GM19035 (cell line): ENCODE data around the gene CHMP4A.
A peak's percentile ranks its signal among the peaks of the same experiment; 100 is the strongest.

Experiments
- ATAC-seq: cut with Tn5 transposase; IDR thresholded peaks from one replicate; pipeline ENCODE4 v1.9.1; 2021; ENCODE audit not compliant: unreplicated experiment

The CHMP4A gene, protein sequence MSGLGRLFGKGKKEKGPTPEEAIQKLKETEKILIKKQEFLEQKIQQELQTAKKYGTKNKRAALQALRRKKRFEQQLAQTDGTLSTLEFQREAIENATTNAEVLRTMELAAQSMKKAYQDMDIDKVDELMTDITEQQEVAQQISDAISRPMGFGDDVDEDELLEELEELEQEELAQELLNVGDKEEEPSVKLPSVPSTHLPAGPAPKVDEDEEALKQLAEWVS

DNA sequence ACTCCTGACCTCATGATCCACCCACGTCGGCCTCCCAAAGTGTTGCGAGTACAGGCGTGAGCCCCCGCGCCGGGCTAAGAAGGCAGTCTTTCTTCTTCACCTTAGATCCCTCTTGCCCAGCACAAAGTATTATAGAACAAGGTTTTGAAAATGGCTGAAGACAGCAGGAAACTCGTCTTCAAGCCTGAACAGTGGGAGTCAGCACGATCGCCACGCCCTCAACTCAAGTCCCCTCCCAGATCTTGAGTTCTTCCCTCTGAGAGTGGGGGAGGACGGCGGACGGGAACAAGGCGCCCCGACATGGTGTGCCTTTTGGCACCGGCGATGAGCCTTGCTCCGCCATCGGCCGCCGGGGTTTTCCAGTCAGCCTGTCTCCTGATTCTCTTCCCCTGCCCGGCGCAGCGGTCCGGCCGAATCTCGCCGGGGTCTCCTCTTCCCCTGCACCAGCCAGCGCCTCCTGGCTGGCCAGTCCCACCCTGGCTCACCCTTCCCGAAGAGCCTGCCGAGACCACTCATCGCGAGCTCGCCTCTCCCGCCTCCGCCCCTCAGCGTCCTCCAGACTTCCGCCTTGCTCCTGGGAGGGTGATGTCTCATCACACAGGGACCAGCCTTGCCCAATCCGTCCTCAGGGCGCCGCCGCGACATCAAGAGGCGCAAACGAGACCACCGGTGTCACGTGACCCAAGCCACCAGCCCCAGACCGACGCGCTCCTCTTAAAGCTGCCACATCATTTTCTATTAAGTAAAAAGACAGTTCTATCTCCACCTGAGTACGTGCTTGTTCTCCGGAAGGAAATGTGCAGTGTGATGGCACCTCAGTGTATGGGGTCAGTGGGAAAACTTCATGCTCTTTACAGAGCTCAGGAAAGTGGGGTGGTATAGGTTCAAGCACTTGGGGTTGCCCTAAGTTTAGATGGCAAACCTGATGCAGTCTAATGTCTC lies at the start of gene CHMP4A:
TSS of gene CHMP4A (minus strand) at position 565 of the 942 bp plus-strand sequence. CDS start at position 516, 49 bp downstream.
- peak; percentile 74 for ATAC-seq

DNA sequence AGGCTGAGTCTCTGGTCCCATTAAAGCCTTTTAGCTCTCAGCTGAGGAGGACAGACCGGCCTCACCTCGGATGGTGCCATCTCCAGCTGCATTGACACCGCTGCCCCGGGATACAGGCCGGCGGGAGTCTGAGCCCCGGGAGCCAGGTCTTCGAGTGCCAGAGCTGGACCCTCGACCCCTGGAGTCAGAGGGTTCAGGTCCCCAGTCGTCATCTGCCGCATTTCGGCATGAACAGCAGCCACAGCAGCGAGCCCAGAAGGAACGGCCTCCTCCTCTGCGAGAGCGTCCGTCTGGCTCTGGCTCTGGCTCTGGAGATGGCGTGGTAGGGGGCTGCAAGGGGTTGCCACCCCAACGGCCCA lies 48.7 kb upstream of the CHMP4A start:
- ATAC-seq = no peak

DNA sequence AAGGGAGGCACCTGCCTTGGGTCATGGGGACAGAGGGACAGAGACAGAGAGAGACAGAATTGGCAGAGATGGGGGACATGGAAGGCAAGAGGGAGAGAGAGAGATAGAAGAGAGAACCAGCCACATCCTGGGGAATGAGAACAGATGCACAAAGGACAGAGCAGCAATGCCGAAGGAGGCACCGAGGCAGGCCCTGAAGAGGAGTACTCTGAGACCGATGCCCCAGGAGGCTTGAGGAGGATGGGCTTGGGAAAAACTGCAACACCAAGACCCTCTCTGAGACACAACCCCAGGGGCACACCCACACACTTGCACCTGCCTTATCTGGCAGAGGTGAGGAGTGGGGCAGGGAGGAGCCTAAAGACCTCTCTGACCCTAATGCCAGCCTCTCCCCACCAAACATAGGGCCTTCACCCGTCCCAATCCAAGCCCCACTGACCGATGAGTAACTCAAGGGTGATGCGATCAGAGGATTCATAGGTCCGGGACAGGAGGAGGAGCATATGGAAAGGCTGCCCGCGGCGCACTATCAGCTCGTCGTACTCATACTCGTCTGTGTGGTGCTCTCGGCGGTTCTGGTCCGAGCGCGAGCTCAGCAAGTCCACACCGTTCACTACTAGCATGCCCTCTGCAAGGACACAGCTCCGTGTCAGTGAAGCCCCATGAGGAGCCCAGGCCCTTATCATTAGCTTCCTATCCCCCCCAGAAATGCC lies 48.1 kb upstream of the CHMP4A start:
- ATAC-seq = no peak

DNA sequence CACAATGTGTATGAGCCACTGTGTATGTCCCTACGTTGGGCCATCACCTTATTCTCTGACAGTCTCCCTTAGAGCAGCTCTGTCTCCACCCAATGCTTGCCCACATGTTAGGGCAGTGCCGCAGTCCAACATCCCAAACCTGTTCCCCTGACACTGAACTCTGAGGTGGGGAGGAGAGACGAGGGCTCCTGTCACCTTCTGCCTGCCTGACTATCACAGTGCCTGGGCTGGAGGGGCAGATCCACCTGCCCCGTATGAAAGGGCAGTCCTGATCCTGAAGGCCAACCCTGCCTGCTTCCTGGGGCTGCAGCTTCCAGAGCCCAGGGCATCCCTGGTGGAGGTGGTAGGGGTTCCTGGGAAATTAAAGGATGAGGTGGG lies 47.5 kb upstream of the CHMP4A start:
- ATAC-seq = no peak

DNA sequence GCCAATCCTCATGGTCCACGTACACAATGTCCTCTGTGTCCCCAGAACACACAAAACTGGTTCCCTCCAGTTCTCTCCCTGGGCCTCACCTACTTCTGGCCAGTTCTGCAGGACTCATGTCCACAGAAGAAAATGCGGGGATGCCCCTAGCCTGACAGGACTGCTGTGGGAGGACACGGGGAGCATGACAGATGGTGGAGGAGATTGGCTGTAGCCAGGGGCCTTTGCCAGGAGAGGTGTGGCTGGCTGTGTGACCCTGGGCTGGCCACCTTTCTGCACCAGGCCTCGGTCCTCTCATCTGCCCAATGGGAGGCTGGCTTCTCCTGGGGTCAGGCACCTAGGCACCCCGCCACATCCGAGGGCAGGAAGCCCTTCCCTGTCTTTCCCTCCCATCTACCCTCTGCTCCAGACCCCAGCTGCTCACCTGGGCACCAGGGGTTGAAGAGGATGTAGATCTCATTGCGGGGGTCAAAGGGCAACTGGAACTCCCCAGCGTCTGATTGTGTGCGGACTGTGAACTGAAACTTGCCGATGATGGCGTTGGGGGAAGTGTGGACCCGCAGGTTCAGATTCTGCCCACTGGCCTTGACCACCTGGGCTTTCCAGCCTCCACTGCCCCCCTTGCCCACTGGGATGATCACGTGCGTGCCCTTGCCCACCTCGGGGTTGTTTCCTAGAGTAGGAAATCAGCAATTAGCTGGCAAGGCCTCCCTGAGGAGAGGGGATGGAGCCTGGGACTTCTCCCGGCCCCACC lies 46.9 kb upstream of the CHMP4A start:
- ATAC-seq = no peak

DNA sequence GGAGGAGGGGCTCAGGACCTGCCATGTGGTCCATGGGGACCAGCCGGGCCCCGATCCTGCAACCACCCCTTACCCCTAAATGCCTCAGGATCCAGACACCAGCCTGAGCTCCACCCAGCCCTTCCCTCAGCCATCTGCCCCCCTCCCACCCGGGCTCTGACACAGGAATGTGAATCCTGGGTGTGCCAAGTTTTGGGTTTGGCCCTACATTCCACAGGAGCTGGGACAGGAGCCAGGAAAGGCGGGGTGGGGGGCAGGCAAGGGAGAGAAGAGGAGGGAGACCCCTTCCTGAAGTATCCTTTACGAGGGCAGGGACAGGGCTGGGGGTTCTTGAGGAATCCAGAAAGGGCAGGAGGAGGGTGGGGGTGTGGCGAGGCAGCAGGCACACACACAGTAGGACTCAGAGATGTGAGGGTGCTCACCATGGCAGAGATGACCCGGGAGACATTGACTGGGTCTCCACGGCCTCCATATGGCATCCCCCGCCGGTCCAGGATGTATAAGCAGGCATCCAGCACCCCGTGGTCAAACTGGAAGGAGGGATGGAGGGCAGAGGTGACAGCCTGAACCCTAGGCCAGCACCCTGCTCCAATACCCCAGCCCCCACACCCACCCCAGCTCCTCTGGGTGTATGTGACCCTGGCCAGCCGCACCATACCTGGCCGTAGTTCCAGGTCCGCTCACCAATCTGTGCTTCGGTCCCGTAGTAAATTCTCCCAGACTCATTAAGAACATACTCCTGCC lies 46.2 kb upstream of the CHMP4A start:
- no peak for ATAC-seq

DNA sequence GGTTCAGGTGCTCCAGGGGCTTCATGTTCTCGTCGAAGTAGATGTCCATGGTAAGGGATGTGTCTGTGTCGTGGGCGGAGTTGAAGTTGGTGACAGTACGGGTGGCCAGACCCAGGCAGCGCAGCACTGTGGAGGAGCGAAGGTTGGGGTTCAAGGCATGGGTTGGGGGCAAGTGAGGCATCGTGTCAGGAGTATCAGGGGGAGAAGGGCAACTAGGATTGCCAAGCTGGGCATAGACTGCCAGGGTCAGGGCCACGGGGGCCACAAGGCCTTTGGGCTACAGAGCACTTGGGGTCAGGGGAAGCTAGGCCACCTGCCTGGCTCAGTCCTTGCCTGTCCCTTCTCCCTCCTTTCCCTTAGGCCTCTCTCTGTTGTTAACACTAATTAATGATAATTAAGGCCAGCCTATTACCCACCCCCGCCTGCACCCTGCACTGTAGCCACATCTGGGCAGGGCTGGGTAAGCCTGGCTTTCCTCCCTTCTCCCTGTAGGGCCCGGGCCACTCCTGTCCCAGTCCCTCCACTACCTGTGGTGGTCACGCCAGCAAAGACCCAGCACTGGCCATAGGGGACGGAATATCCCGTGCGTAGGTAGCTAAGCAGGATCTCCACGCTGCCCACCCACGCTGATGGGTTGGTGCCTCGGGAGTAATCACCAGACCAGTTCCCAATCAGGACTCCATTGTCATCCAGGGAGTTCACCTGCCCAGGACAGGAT lies 45.4 kb upstream of the CHMP4A start:
- no peak for ATAC-seq

DNA sequence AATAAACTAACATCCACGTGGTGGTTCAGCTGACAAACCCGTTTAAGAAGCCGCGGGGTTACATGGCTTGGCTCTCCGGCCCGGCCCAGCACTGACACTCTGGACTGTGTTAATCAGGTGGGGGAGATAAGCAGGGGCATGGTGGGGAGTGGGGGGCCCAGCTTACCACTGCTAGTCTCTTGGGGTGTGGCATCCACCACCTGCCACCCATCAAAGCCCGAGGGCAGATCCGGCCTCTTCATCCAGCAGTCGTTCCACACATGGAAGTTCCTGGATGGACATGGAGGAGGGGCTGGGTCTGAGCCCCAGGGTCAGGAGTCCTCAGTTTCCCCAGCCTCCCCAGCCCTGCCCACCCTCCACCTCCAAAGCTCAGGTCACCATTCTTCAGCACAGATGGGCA lies 44.8 kb upstream of the CHMP4A start:
- no peak for ATAC-seq

DNA sequence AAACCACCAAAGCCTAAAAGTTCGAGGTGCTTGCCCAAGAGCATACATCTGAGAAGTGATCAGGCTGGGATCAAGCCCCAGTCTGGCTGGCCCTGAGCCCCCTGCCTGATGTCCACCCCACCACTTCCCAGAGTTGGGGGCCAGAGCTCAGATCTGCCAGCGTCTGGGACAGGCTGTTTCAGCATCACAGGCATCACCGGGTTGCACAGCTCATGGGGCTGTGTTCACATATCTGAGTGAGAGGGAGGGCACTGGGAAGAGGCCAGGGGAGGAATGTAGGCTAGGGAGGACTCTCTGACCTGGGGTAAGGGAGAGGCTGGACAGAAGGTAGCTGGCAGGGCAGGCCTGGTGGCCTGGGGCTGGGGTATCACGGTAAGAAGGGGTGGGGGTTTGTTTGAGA lies 43.7 kb upstream of the CHMP4A start:
- no peak for ATAC-seq

DNA sequence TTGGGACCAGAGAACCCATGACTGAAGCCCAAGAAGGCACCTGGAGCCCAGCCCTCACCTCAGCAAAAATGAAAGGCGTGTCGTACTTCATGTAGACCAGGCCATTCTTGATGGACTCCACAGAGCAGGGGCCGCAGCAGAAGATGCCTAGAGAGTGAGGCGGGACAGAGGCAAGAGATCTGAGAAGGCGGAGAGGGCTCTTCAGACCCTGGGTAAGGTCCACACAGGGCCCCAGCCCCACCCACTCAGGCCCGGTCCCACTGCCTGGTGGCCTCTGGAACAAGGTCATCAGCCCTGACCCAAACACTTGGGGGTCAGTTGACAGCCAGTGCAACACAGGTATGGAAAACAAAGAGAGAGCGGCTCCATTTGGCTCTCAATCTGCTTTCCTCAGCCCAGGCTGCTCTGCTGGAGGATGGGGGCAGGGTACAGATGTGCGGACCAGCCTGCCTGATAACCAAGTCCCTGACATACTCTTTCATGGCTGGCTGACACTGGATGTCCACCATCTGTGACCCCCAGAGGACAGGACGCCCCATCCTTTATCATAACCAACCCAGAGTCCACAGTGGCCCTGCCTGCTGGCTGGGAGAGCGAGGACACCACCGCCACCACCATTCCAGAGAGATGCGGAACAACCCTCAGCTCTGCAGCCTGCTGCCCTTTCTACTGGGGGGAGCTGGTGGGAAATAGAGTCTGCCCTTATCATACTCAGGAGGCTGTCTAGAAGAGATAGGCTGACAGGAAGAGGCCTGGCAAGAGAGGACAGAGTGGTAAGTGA lies 42.8 kb upstream of the CHMP4A start:
- no peak for ATAC-seq

DNA sequence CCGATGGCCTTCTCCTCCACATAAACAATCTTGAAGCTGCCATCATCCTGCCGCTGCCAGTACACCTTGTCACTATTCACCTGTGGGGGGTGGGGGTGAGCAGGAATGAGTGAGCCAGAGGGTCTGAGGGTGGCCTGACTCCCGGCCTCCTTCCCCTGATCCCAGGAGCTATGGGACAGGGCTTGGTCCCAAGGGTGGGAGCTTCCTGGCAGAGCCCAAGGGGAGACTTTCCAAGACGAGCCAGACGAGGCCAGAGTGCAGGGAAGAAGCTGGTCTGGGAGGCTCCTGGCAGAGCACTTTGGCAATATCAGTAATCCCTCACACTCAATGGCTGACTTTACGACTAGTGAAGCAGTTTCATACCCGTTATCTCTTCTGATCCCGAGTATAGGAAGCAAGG lies 42.1 kb upstream of the CHMP4A start:
- ATAC-seq = no peak

DNA sequence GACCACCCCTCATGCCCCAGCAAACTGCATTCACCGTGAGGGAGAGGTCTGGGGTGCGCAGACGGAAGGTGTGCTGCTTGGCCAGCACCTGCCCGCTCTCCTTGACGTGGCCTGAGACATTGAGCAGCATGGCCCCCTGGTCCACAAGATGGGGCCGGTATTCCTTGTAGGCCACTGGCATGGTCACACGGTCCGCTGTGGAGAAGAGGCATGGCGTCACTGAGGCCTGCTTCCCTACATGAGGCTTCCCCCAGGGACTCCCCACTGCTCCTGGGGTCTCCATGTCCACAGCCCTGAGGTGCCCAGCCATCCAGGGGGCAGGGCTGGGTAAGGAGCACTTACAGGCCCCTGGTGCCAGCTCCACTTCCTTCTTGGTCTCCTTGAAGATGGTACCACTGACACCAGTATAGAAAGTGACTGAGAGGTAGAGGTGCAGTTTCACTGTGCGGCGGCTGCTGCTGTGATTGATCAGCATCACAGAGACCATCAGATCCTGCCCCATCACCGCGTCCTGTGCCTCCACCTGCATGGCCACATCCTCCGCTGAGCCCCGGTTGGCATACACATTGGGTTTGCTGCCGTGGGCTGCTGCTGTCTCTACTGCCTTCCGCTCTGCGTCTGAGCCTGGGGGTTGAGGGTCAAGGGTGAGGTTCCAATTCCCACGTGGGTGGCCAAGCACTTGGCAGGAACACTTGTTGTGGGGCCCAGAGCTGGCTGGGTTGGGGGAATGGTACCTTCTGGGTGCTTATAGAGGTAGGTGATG lies 41.5 kb upstream of the CHMP4A start:
- no peak for ATAC-seq

DNA sequence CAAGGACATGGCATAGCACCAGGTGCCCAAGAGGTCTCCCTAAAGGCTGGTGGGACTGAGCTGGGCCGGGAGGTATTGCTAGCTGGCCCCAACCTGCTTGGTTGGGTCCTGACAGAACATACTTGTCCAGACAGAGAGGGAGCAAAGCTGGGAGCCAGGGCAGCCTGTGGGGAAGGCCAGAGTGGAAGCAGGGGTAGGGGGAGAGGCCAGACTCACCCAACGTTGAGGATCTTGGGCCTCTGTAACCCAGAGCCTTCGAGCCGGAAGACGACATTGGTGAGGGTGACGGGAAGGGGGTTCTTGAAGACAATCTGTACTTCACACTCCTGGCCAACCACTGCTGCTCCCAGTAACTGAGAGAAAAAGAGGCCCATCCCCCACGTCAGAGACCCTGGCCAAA lies 40.6 kb upstream of the CHMP4A start:
- no peak for ATAC-seq

DNA sequence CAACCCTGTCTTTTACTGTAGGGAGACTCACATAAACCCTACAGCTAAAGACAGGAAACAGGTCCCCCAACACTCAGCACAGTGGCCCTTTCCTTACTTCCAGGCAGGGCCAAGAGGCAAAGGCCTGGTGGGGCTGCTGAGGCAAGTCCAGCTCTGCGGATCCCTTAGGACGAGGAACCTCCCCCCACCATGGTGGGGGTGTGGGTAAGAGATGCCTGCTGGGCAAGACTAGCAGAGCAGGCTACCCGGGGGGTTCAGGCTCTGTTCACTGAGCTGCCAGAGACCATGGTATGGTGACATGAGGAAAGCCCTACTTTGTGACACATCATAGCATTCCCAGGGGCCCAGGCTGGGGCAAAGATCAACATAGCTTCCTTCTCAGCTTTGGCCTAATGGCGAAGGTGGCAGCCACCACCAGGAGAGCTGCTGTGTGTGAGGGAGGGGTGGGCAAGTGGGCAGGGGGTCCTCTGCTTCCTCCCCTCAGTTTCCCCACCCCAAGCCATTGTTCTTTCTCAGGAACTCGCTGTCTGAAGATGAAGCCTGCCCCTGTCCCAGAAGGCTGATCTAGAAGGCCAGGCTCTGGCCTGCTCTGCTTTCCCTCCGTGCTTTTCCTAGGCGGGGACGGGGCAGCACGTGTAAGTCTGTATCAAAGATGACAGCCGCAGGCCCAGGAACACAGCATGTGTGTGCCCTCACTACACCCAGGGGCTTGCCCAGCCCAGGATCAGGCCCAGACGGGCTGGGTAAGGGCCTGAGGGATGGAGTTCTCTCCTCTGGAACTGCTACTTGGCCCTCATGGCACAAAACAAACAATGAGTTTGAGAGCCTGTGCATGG lies 39.2 kb upstream of the CHMP4A start:
- no peak for ATAC-seq

DNA sequence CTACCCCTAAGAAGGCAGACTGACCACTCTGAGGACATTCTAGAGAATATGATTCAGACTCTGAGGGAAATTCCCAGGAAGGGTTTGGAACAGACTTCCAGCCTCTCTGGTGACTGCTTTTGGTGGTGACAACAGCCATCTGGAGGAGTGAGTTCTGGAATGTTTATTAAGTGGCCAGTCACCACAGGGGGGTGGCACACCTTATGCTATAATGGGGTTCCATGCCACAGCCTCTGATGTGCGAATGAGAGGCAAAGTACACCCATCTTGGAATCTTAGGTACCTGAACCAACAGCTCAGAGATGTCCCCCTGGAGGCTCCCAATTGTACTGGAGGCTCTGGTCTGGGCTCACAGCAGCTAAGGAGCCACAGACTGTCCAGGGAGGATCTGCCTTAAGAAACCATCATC lies 38.6 kb upstream of the CHMP4A start:
- ATAC-seq = no peak

DNA sequence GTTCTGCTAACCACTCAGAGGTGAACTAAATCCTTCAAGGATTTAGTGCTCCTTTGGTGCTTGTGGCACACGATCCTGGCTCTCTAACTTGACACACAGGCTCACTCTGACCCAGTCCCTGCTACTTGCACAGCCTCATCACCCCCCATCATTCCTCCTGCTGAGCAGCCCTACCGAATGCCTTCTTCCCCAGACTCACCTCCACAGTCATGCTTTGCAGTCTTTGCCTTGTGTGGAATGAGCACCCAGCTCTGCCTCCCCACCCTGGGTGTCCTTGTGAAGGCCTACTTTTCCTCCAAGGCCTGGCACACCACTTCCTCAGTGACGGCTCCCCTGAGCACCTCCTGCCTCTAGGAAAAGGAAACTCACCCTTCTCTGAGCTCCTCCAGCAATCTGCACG lies 37.1 kb upstream of the CHMP4A start:
- ATAC-seq = no peak

DNA sequence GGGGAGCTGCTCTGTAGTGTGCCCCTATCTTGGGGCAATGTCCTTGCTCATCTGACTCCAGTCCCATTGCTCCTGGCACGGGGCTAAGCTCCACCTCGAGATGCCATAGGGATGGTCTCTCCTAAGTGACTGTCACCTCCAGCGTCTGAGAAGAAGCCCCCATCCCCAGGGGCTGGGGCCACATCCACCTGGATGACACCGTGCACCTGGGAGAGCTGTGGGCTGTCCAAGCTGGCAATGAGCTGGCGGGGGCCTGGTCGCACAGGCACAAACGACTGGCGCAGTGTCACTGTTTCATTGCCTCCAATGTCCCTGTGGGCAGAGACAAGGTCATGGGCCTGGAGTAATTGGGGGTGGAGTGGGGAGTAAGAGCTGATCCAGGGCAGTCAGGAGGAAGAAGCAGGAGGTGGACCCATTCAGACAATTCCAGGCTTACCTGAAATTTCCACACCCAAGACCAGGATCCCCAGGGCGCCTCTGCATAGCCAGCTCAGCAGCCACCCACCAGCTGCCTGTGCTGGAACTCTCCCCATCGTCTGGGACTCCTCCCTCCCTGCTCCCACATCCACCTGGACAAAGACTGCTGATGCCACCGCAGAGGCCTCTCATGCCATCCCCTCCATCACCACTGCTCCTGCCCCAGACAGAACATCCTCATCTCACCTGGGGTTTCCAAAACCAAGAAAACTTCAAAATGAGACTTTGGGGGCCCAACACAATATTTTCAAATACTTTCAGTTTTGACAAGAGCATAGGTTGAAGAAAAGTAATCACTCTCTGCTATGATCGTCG lies 36.1 kb upstream of the CHMP4A start:
- ATAC-seq = no peak
